ENCODE data around the gene PSMB10. TPM values are rescaled to one million over a fixed set of nuclear protein-coding genes. Genes with fewer than 3 reads are reported as not detected.

PSMB10 gene
- total and polyA plus RNA-seq, 8 donors = 22.8 to 205 (median 73.7) TPM

GRCh38 chr16:67927131-67927941 is 9.3 kb downstream of the PSMB10 start:
- WGBS, 5 donors = 85 to 100% (median 90%) methylated on average over 1 to 22 of the region's 22 CpGs
- no peaks in the 10 kb centered on the region for H3K27me3 ChIP-seq
- peak overlapping the region in 2 of 5 donors; percentile 49 to 52 for H3K27ac ChIP-seq
- H3K4me1 ChIP-seq = peaks cover 12 to 38% (median 18%) of the 10 kb centered on the region in 4 donors
- TF ChIP-seq CTCF (IDR thresholded peaks at IDR 0.05) = no peak
- TF ChIP-seq POLR2A (IDR thresholded peaks at IDR 0.05) = no peak
- TF ChIP-seq EP300 (IDR thresholded peaks at IDR 0.05) = no peak
- no peak for TF ChIP-seq POLR2AphosphoS5 (IDR thresholded peaks at IDR 0.05)
- no peaks in the 10 kb centered on the region for H3K9me3 ChIP-seq
- peaks cover 19 to 81% (median 72%) of the 10 kb centered on the region in 4 donors for H3K36me3 ChIP-seq
- H3K4me3 ChIP-seq = no peak overlapping the region
- intact Hi-C loops (cut with DNase I; ENCODE audit: low total_unique reads) = loop anchor here (5.0 kb wide), 1 partner anchor 45 kb away; the partner anchor contains the start of gene NRN1L
- DNase-seq = no peak

GRCh38 chr16:67926181-67926750 is 10.4 kb downstream of the PSMB10 start:
- DNase-seq = peak in 1 of 2 donors; percentile 63
- Histone ChIP-seq H3K4me1 (peaks cover 12 to 46% (median 18%) of the 10 kb centered on the region in 4 donors), H3K9me3 (no peaks in the 10 kb centered on the region), H3K4me3 (no peak overlapping the region), H3K27ac (peak overlapping the region in 4 of 5 donors; percentile 49 to 59 (median 55)), H3K36me3 (peaks cover 22 to 77% (median 64%) of the 10 kb centered on the region in 4 donors), H3K27me3 (no peaks in the 10 kb centered on the region)
- WGBS, 5 donors = 39 to 57% (median 48%) methylated on average over 12 to 13 of the region's 13 CpGs
- intact Hi-C loops (cut with DNase I; ENCODE audit: low total_unique reads) = loop anchor here (5.0 kb wide), 1 partner anchor 44 kb away; the partner anchor contains the start of gene NRN1L
- TF ChIP-seq CTCF (IDR thresholded peaks at IDR 0.05) = no peak
- TF ChIP-seq POLR2AphosphoS5 (IDR thresholded peaks at IDR 0.05) = peak in 1 of 3 donors; percentile 36

GRCh38 chr16:67924140-67924906 is 12.3 kb downstream of the PSMB10 start:
- 80 to 95% (median 94%) methylated on average over 10 of the region's 10 CpGs for WGBS, 5 donors
- DNase-seq = no peak
- Histone ChIP-seq H3K27me3 (no peaks in the 10 kb centered on the region), H3K36me3 (peaks cover 20 to 69% (median 52%) of the 10 kb centered on the region in 4 donors), H3K4me1 (peaks cover 12 to 46% (median 18%) of the 10 kb centered on the region in 4 donors), H3K27ac (no peak overlapping the region), H3K9me3 (no peaks in the 10 kb centered on the region), H3K4me3 (no peak overlapping the region)
- TF ChIP-seq CTCF (IDR thresholded peaks at IDR 0.05) (no peak), EP300 (IDR thresholded peaks at IDR 0.05) (no peak), POLR2A (IDR thresholded peaks at IDR 0.05) (no peak), POLR2AphosphoS5 (IDR thresholded peaks at IDR 0.05) (no peak)
- intact Hi-C loops (cut with DNase I; ENCODE audit: low total_unique reads) = no loop called here
